ENCODE measurements around the gene LRFN2.

The LRFN2 gene

GRCh38 chr6:40440053-40440452, 147.1 kb downstream of the LRFN2 start:
- no peaks in the 10 kb centered on the region for H3K79me2 ChIP-seq
- H2AFZ ChIP-seq = no peak overlapping the region
- no peaks in the 10 kb centered on the region for H3K27me3 ChIP-seq (ENCODE audit: control insufficient read depth, insufficient read depth, low read length)
- H3K27ac ChIP-seq = no peak overlapping the region
- no peak overlapping the region for H3K9ac ChIP-seq
- TF ChIP-seq, protein P1, sequence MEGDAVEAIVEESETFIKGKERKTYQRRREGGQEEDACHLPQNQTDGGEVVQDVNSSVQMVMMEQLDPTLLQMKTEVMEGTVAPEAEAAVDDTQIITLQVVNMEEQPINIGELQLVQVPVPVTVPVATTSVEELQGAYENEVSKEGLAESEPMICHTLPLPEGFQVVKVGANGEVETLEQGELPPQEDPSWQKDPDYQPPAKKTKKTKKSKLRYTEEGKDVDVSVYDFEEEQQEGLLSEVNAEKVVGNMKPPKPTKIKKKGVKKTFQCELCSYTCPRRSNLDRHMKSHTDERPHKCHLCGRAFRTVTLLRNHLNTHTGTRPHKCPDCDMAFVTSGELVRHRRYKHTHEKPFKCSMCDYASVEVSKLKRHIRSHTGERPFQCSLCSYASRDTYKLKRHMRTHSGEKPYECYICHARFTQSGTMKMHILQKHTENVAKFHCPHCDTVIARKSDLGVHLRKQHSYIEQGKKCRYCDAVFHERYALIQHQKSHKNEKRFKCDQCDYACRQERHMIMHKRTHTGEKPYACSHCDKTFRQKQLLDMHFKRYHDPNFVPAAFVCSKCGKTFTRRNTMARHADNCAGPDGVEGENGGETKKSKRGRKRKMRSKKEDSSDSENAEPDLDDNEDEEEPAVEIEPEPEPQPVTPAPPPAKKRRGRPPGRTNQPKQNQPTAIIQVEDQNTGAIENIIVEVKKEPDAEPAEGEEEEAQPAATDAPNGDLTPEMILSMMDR (IDR thresholded peaks at IDR 0.05) = no peak
- no peak overlapping the region for H3K4me3 ChIP-seq (ENCODE audit: low read depth, low read length)
- no peaks in the 10 kb centered on the region for H3K36me3 ChIP-seq (ENCODE audit: control insufficient read depth, insufficient read depth, low read length)
- H3K4me2 ChIP-seq (ENCODE audit: low read length) = no peak overlapping the region
- no peaks in the 10 kb centered on the region for H3K4me1 ChIP-seq
- no peaks in the 10 kb centered on the region for H3K9me3 ChIP-seq (ENCODE audit: control insufficient read depth, low read length)

DNA sequence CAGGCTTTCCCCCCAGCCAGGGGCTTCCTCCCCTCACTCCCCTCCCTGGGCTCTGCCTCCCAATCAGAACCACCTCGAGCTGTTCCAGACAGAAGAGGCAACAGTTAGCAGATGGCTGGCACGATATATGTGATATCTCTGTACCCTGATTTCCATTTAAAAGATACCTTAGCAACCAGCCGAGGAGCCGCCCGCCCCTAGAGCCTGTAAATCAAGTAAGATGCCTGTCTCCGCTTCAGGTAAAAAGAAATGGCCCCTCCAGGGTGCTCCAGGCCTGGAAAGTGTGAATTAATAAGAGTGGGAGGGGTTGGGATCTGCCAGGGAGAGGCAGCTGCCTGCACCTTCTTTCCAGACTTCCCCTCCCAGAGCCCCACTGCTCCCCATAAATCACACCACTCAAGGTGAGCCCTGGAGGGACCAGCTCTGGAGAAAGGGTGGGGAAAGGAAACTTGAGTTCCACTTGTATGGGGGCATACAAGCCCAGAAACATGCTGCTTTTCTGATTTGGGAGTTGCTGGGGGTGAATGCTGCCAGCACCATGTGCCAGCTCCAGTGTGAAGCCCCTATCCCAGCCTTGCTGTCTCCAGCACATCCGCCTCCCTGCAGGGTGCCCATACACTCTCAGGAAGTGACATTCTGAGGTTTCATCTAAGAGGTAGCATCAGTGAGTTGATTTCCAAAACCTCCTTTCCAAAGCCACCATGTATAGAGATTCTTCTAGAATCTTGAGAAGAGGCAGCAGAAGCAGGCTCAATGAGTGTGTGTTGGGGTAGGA, 148.0 kb downstream of the LRFN2 start:
- Histone ChIP-seq H3K4me3 (ENCODE audit: low read depth, low read length) (no peak overlapping the region), H3K4me2 (ENCODE audit: low read length) (no peak overlapping the region), H3K79me2 (no peaks in the 10 kb centered on the region), H3K36me3 (ENCODE audit: control insufficient read depth, insufficient read depth, low read length) (no peaks in the 10 kb centered on the region), H2AFZ (no peak overlapping the region), H3K9ac (no peak overlapping the region), H3K4me1 (no peaks in the 10 kb centered on the region), H3K27me3 (ENCODE audit: control insufficient read depth, insufficient read depth, low read length) (no peaks in the 10 kb centered on the region), H3K9me3 (ENCODE audit: control insufficient read depth, low read length) (no peaks in the 10 kb centered on the region), H3K27ac (no peak overlapping the region)
- TF ChIP-seq, protein P1 (IDR thresholded peaks at IDR 0.05) = no peak

GRCh38 chr6:40438246-40438887, 148.8 kb downstream of the LRFN2 start:
- H3K36me3 ChIP-seq (ENCODE audit: control insufficient read depth, insufficient read depth, low read length) = no peaks in the 10 kb centered on the region
- no peaks in the 10 kb centered on the region for H3K9me3 ChIP-seq (ENCODE audit: control insufficient read depth, low read length)
- H3K9ac ChIP-seq = no peak overlapping the region
- H3K27me3 ChIP-seq (ENCODE audit: control insufficient read depth, insufficient read depth, low read length) = no peaks in the 10 kb centered on the region
- TF ChIP-seq, protein P1 (IDR thresholded peaks at IDR 0.05) = no peak
- H3K79me2 ChIP-seq = no peaks in the 10 kb centered on the region
- H3K4me2 ChIP-seq (ENCODE audit: low read length) = no peak overlapping the region
- no peak overlapping the region for H2AFZ ChIP-seq
- H3K4me1 ChIP-seq = no peaks in the 10 kb centered on the region
- no peak overlapping the region for H3K4me3 ChIP-seq (ENCODE audit: low read depth, low read length)
- H3K27ac ChIP-seq = no peak overlapping the region

DNA sequence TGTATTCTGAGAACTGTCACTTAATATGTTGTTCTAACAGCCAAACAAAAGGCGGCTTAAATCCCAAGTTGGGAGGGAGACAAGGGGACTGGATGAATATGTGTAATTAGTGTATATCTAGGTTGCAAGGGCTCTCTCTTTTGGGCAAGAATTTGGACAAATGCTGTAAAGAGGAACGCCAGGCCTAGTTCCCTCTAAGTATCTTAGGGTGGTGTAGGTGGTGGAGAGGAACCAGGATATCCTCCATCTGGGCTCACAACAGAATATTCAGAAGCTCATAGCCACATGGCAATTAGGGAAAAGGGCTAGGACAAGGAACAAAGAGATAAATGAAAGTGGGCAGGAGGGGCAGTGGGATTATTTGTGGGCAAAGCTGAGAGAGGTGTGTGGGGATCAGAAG, 149.5 kb downstream of the LRFN2 start:
- Histone ChIP-seq H3K36me3 (ENCODE audit: control insufficient read depth, insufficient read depth, low read length) (no peaks in the 10 kb centered on the region), H3K4me3 (ENCODE audit: low read depth, low read length) (no peak overlapping the region), H3K9me3 (ENCODE audit: control insufficient read depth, low read length) (no peaks in the 10 kb centered on the region), H3K9ac (no peak overlapping the region), H3K4me1 (no peaks in the 10 kb centered on the region), H3K79me2 (no peaks in the 10 kb centered on the region), H3K4me2 (ENCODE audit: low read length) (no peak overlapping the region), H3K27me3 (ENCODE audit: control insufficient read depth, insufficient read depth, low read length) (no peaks in the 10 kb centered on the region), H3K27ac (no peak overlapping the region), H2AFZ (no peak overlapping the region)
- TF ChIP-seq, protein P1 (IDR thresholded peaks at IDR 0.05) = no peak

Measured in parathyroid adenoma (tissue), 2 donors.